Measurements from ENCODE around the gene MMP11. TPM values are rescaled to one million over a fixed set of nuclear protein-coding genes. Genes with fewer than 3 reads are reported as not detected.

Gene MMP11
- total and polyA plus RNA-seq, 2 experiments from 2014 or later: 5.3 to 17.4 TPM

DNA sequence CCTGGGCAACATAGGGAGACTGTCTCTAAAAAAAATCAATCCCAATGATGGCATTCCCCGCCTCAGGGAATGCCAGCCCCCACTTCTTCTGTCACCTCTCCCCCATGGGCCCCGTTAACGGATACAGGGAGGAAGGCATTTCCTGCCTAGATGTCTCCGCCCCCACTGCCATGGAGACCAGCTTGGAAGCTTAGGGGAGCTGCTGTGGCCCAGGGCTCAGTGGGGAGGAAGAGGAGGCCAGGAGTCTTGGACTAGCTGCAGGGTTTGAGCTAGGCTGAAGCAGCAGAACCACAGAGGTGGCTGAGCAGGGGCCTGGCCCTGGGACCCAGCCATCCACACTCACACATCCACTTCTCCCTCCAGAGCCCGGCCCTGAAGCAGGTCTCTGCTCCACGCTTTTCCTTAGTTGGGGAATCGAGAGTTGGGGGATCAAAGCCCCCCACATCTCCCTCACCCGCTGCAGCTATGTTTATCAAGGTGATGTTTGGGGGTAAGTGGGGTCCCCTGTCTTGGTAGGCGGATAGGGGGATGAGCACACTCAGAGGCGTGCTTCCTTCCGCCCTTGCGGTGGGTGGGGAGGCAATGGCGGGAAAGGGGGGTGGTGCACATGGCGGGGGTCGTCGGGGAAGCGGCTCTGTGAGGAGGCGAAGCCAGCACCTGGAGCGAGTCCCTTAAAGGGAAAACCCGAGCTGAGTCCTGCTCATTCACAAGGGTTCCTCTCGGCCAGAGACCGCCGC, 9.6 kb upstream of the MMP11 start, which contains the start of gene C22orf15:
TSS of gene C22orf15 (plus strand) at position 149 of the 737 bp plus-strand sequence. CDS start at position 466, 317 bp downstream.
- Histone ChIP-seq H3K4me3 (peak within 1 kb of the TSS; percentile 56), H3K4me2 (peak within 1 kb of the TSS; percentile 89), H4K20me1 (replicated peaks; ENCODE audit: insufficient read depth) (no peaks in the 10 kb centered on the region), H2AFZ (no peak within 1 kb of the TSS), H3K4me1 (ENCODE audit: insufficient read depth) (peaks cover 25% of the 10 kb centered on the region), H3K27me3 (ENCODE audit: insufficient read depth) (no peaks in the 10 kb centered on the region), H3K27ac (ENCODE audit: low read depth) (peak within 1 kb of the TSS; percentile 55; the same call in 1 of the 2 replicates), H3F3A (replicated peaks; ENCODE audit: low read depth) (0 out of 2 replicates have a peak, but pooled peaks cover 3% of the 10 kb centered on the region), H3K9me2 (ENCODE audit: insufficient read depth) (no peaks in the 10 kb centered on the region), H3K36me3 (ENCODE audit: insufficient read depth) (no peaks in the 10 kb centered on the region; the same call in 1 of the 2 replicates), H3K79me2 (replicated peaks; ENCODE audit: insufficient read depth) (no peaks in the 10 kb centered on the region)
- Mint-ChIP-seq H3K4me1 (peaks cover 36% of the 10 kb centered on the region), H3K27me3 (ENCODE audit: insufficient read depth, low read depth, poor library complexity) (peaks cover 14% of the 10 kb centered on the region), H3K36me3 (ENCODE audit: low read depth) (peaks cover 14% of the 10 kb centered on the region), H3K4me3 (peak within 1 kb of the TSS; percentile 59), H3K27ac (peak within 1 kb of the TSS; percentile 44; the same call in 1 of the 2 replicates), H3K9me3 (no peaks in the 10 kb centered on the region)
- TF ChIP-seq, protein P1, sequence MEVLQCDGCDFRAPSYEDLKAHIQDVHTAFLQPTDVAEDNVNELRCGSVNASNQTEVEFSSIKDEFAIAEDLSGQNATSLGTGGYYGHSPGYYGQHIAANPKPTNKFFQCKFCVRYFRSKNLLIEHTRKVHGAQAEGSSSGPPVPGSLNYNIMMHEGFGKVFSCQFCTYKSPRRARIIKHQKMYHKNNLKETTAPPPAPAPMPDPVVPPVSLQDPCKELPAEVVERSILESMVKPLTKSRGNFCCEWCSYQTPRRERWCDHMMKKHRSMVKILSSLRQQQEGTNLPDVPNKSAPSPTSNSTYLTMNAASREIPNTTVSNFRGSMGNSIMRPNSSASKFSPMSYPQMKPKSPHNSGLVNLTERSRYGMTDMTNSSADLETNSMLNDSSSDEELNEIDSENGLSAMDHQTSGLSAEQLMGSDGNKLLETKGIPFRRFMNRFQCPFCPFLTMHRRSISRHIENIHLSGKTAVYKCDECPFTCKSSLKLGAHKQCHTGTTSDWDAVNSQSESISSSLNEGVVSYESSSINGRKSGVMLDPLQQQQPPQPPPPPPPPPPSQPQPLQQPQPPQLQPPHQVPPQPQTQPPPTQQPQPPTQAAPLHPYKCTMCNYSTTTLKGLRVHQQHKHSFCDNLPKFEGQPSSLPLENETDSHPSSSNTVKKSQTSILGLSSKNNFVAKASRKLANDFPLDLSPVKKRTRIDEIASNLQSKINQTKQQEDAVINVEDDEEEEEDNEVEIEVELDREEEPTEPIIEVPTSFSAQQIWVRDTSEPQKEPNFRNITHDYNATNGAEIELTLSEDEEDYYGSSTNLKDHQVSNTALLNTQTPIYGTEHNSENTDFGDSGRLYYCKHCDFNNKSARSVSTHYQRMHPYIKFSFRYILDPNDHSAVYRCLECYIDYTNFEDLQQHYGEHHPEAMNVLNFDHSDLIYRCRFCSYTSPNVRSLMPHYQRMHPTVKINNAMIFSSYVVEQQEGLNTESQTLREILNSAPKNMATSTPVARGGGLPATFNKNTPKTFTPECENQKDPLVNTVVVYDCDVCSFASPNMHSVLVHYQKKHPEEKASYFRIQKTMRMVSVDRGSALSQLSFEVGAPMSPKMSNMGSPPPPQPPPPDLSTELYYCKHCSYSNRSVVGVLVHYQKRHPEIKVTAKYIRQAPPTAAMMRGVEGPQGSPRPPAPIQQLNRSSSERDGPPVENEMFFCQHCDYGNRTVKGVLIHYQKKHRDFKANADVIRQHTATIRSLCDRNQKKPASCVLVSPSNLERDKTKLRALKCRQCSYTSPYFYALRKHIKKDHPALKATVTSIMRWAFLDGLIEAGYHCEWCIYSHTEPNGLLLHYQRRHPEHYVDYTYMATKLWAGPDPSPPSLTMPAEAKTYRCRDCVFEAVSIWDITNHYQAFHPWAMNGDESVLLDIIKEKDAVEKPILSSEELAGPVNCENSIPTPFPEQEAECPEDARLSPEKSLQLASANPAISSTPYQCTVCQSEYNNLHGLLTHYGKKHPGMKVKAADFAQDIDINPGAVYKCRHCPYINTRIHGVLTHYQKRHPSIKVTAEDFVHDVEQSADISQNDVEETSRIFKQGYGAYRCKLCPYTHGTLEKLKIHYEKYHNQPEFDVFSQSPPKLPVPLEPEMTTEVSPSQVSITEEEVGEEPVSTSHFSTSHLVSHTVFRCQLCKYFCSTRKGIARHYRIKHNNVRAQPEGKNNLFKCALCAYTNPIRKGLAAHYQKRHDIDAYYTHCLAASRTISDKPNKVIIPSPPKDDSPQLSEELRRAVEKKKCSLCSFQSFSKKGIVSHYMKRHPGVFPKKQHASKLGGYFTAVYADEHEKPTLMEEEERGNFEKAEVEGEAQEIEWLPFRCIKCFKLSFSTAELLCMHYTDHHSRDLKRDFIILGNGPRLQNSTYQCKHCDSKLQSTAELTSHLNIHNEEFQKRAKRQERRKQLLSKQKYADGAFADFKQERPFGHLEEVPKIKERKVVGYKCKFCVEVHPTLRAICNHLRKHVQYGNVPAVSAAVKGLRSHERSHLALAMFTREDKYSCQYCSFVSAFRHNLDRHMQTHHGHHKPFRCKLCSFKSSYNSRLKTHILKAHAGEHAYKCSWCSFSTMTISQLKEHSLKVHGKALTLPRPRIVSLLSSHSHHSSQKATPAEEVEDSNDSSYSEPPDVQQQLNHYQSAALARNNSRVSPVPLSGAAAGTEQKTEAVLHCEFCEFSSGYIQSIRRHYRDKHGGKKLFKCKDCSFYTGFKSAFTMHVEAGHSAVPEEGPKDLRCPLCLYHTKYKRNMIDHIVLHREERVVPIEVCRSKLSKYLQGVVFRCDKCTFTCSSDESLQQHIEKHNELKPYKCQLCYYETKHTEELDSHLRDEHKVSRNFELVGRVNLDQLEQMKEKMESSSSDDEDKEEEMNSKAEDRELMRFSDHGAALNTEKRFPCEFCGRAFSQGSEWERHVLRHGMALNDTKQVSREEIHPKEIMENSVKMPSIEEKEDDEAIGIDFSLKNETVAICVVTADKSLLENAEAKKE (CRISPR knock-in tag; IDR thresholded peaks at IDR 0.05): no peak
- TF ChIP-seq, protein P2, sequence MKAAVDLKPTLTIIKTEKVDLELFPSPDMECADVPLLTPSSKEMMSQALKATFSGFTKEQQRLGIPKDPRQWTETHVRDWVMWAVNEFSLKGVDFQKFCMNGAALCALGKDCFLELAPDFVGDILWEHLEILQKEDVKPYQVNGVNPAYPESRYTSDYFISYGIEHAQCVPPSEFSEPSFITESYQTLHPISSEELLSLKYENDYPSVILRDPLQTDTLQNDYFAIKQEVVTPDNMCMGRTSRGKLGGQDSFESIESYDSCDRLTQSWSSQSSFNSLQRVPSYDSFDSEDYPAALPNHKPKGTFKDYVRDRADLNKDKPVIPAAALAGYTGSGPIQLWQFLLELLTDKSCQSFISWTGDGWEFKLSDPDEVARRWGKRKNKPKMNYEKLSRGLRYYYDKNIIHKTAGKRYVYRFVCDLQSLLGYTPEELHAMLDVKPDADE (IDR thresholded peaks at IDR 0.05): peak; percentile 20; the same call in 1 of the 2 replicates
- TF ChIP-seq, protein P3, sequence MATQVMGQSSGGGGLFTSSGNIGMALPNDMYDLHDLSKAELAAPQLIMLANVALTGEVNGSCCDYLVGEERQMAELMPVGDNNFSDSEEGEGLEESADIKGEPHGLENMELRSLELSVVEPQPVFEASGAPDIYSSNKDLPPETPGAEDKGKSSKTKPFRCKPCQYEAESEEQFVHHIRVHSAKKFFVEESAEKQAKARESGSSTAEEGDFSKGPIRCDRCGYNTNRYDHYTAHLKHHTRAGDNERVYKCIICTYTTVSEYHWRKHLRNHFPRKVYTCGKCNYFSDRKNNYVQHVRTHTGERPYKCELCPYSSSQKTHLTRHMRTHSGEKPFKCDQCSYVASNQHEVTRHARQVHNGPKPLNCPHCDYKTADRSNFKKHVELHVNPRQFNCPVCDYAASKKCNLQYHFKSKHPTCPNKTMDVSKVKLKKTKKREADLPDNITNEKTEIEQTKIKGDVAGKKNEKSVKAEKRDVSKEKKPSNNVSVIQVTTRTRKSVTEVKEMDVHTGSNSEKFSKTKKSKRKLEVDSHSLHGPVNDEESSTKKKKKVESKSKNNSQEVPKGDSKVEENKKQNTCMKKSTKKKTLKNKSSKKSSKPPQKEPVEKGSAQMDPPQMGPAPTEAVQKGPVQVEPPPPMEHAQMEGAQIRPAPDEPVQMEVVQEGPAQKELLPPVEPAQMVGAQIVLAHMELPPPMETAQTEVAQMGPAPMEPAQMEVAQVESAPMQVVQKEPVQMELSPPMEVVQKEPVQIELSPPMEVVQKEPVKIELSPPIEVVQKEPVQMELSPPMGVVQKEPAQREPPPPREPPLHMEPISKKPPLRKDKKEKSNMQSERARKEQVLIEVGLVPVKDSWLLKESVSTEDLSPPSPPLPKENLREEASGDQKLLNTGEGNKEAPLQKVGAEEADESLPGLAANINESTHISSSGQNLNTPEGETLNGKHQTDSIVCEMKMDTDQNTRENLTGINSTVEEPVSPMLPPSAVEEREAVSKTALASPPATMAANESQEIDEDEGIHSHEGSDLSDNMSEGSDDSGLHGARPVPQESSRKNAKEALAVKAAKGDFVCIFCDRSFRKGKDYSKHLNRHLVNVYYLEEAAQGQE (IDR thresholded peaks at IDR 0.05; ENCODE audit: unreplicated experiment): no peak
- TF ChIP-seq POLR2AphosphoS5 (IDR thresholded peaks at IDR 0.05; ENCODE audit: low read depth): peak; percentile 44
- TF ChIP-seq ZNF114 (CRISPR knock-in tag; IDR thresholded peaks at IDR 0.05): no peak
- TF ChIP-seq, protein P4, sequence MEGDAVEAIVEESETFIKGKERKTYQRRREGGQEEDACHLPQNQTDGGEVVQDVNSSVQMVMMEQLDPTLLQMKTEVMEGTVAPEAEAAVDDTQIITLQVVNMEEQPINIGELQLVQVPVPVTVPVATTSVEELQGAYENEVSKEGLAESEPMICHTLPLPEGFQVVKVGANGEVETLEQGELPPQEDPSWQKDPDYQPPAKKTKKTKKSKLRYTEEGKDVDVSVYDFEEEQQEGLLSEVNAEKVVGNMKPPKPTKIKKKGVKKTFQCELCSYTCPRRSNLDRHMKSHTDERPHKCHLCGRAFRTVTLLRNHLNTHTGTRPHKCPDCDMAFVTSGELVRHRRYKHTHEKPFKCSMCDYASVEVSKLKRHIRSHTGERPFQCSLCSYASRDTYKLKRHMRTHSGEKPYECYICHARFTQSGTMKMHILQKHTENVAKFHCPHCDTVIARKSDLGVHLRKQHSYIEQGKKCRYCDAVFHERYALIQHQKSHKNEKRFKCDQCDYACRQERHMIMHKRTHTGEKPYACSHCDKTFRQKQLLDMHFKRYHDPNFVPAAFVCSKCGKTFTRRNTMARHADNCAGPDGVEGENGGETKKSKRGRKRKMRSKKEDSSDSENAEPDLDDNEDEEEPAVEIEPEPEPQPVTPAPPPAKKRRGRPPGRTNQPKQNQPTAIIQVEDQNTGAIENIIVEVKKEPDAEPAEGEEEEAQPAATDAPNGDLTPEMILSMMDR (conservative IDR thresholded peaks at IDR 0.05; ENCODE audit: low read depth in 2 of 2): no peak
- no peak for TF ChIP-seq ZNF331 (CRISPR knock-in tag; IDR thresholded peaks at IDR 0.05; ENCODE audit: low read depth)
- no peak for TF ChIP-seq EZH2 (IDR thresholded peaks at IDR 0.05; ENCODE audit: low read depth, unreplicated experiment)
- TF ChIP-seq NANOG (IDR thresholded peaks at IDR 0.05; ENCODE audit: borderline replicate concordance): no peak
- no peak for TF ChIP-seq CREB1 (CRISPR knock-in tag; IDR thresholded peaks at IDR 0.05; ENCODE audit: low read depth)
- no peak for TF ChIP-seq STAT1 (IDR thresholded peaks at IDR 0.05; ENCODE audit: unreplicated experiment)
- TF ChIP-seq EZH2phosphoT487 (IDR thresholded peaks at IDR 0.05; ENCODE audit: unreplicated experiment): no peak
- no peak for TF ChIP-seq JUNB (IDR thresholded peaks at IDR 0.05; ENCODE audit: unreplicated experiment)
- ATAC-seq: peak; percentile 45
- peak; percentile 91 for DNase-seq (ENCODE audit: low spot score)
